Cerebellar nuclear complex (tissue), 1 donor: Measurements from ENCODE around the gene C6orf141.

ENCODE experiments used
- DNase-seq, 2 experiments: peaks; one replicate each; lab custom pipeline; 2025; lab: John Stamatoyannopoulos, UW

C6orf141 gene

GRCh38 chr6:49539102-49539501 is 11.4 kb upstream of the C6orf141 start:
- no peak for DNase-seq

DNA sequence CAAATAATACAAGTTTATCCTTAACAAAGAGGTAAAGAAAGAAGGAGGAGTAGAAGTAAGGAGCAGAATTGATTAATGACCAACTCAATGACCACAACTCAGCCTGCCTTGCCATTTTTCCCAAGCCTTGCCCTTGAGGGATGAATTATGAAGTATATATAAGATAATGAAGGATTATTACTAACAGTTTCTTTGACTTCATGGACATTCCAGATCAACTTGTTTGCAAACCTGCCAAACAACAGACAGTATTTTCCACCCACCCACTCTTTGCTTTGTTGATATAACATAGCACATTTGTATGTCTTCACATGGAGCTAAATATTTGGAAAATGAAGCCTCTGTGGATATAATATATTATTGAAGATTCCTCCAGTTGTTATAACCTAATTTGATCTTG is 9.9 kb upstream of the C6orf141 start:
- DNase-seq, result no peak

GRCh38 chr6:49541210-49541724 is 9.2 kb upstream of the C6orf141 start:
- DNase-seq, result no peak

GRCh38 chr6:49541936-49542335 is 8.5 kb upstream of the C6orf141 start:
- no peak for DNase-seq

- DNase-seq, result no peak
Measured at GRCh38 chr6:49543087-49543858, 7.2 kb upstream of the C6orf141 start.

DNA sequence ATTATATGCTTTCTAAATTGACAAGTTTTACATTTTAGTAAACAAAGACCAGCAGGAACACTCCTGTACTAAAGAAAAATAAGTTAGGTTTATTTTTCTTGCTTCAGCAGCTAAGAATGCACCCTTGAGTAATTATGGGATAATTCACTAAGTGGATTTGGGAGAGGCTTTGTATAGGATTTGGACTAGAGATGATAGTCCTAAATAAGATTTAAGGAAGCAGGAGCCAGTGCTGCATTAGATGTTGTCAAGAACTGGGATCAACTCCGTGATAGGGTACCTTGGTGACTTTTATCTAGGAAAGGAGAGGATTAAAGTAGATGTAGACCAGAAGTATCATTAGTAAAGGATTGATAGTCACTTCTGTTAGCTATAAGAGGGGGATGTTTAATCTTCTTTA is 4.1 kb upstream of the C6orf141 start:
- no peak for DNase-seq

DNA sequence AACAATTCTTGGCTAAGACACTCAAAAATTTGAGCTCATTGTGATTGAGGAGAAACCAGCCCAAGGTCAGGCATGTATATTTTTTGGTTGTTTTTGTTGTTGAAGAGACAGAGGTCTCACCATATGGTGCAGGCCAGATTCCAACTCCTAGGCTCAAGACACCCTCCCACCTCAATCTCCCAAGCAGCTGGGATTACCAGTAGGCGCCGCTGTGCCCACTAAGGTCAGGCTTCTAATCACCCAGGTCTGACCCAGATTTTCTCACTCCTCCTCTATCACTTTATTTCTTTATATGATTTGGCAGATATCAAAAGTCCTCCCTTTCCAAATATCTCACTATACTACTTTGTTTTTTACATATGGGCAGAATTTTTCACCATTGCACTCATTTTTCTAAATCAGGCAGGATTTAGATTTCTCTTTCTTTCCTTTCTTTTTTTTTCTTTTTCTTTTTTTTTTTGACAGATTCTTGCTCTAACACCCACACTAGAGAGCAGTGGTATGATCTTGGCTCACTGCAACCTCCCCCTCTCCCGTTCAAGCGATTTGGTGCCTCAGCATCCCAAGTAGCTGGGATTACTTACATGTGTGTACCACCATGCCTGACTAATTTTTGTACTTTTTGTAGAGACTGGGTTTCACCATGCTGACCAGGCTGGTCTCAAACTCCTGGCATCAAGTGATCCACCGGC is 1.7 kb upstream of the C6orf141 start:
- DNase-seq, result no peak

DNA sequence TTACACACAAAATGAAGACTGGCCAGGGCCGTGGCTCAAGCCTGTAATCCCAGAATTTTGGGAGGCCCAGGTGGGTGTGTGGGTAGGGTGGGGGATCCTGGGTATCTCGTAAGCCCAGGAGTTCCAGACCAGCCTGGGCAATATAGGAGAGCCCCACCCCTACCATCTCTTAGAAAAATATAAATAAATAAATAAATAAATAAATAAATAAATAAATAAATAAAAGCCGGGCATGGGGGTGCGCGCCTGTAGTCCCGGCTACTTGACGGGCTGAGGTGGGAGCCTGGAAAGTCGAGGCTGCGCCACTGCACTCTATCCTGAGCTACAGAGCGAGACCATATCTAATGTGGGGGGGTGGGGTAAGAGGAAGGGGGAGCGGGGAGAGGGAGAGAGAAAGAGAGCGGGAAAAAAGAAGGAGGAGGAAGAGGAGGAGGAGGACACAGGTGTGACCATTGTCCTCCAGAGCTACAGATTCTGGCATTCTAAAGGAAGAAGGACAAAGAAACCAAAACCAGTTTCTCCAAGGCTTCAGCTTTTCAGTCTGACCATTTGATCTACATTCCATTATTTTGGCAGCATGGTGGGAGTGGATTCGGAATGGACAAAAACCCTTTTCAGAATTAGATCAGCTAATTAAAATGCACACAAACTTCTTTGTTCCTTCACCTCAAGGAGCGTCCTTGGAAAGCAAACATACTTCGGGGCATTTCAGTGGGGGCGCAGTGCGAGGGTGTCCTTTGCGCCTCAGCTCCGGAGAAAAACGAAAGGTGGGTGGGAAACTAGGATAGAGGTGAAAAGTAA is 577 bp upstream of the C6orf141 start:
- no peak for DNase-seq

DNA sequence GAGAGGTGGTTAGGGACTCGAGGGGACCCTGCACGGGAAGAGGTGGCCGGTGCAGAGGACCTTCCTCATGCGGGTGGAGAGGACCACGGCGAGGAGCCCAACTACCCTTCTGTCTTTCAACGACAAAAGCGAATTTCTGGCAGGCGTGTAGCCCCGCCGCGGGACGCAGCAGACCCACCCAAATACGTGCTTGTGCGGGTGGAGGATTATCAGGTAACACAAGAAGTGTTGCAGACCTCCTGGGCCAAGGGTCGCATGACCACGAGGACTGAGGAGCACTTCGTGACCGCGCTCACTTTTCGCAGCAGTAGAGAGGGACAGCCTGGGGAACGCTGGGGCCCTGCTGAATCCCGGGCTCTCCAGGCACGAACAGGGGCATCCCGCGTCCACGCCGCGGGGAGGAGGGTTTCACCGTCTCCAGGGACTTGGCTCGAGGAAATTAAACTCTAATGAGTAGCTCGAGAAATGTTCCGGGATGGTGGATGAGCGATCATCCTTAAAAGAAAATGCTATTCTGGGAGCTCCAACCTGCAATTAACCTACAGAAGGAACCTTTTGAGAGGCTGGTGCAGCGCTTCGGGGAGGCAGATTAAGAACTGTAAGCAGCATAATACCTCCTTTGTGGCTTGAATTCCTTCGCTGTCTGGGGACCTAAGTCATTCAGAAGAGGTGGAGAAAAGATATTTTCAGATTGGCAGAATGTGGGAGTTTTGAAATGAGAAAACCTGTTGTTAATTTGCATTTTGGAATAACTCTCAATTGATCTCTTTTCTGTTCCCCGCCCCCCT is 804 bp downstream of the C6orf141 start:
- no peak for DNase-seq

- DNase-seq, result no peak
Measured at GRCh38 chr6:49551866-49552129, 1.3 kb downstream of the C6orf141 start.

DNA sequence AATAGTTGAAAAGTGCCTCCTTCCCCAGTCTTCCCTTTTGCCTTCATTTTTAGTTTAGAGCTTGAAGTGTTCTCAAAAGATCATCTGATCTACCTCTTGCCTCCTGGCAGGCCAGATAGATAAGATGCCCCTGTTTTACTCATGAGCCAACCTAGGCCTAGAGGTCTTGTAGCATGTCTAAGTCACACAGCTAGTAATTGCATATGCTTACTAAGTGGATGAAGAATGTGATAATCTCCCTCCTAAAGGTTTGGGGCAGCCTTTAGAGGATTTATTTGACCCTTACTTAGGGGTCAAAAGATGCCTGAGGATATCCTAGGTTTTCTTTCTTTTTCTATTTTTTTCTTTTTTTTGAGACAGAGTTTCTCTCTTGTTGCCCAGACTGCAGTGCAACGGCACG is 2.1 kb downstream of the C6orf141 start:
- no peak for DNase-seq

DNA sequence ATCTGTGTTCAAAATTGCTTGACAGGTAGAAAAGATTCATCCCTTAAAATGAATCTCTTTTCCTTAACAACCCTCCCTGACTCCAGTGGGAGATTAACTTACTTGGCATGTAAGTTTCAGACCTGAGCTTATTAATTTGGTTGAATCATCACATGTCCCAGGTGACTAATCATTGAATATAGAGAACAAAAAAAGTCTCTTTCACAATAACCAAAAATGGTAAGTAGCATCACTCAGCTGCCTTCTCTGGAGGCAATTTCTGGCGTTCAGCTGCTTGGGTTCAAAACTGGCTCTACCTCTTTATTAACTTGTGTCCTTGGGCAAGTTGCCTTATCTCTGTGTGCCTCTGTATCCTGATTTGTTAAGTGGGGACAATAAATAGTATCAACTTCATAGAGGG is 2.9 kb downstream of the C6orf141 start:
- no peak for DNase-seq

GRCh38 chr6:49555951-49556350 is 5.5 kb downstream of the C6orf141 start:
- no peak for DNase-seq

DNA sequence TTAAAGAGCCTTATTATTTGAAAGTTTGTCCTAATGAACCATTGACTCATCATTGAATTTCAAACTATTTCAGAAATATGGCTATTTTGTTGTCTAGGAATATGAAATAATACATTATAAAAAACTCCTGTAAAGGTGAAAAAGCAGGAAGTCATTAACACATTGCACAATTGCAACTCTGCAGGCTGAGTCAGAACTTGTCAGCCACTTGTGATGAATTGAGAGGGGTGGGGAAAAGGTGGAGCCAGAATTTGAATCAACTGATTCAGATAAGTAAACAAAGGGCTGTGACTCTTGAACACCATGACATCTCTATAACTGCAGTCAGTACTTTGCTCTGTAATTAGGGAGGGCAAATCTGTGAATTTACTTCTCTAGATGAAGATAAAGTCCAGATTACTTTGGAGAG is 6.0 kb downstream of the C6orf141 start:
- no peak for DNase-seq

GRCh38 chr6:49557177-49557576 is 6.7 kb downstream of the C6orf141 start:
- no peak for DNase-seq

- DNase-seq, result no peak
Measured at GRCh38 chr6:49558238-49558637, 7.8 kb downstream of the C6orf141 start.

DNA sequence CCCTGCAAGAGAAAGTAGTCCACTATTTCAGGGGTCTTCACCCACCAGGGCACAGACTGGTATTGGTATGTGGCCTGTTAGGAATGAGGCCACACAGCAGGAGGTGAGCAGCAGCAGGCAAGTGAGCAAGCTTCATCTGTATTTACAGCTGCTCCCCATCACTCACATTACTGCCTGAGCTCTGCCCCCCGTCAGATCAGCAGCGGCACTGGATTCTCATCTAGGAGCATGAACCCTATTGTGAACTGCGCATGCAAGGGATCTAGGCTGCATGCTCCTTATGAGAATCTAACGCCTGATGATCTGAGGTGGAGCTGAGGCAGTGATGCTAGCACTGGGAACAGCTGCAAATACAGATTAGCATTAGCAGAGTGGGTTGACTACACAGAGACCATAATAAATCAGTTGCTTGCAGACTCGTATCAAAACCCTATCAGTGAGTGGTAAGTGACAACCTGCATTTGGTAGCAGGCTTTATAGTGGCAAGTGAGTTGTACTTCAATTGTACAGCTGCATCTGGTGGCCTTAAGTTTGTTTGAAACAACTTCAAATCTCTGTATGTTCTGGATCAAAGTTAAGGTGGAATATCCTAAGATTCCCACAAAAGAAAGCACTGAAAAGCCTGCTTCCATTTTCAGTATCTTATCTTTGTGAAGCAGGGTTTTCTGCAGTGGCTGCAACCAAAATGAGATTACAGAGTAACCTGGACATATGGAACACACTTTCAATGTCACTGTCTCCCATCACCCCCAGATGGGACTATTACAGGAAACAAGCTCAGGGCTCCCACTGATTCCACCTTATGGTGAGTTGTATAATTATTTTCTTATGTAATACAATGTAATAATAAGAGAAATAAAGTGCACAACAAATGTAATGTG is 12.8 kb downstream of the C6orf141 start:
- no peak for DNase-seq

DNA sequence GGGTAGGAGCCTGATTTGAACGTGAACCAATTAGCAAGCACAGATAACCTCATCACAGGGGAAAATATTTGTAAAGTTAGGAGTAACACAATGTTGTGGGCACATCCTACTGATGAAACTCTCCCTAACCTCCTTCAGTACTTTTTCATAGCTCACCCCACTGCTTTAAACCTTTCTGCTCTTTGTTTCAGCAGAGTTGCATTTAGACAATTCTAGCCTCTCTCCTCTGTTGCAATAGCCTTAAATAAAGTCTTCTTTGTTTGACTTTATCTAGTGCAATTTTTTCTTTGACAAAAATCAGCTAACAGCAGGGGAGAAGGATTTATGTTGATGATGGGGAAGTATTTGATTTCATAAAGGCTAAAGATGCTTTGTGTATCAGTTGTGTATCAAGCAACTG is 14.1 kb downstream of the C6orf141 start:
- DNase-seq, result no peak

- no peak for DNase-seq
Measured at GRCh38 chr6:49565261-49565660, 14.8 kb downstream of the C6orf141 start.

GRCh38 chr6:49565855-49566254 is 15.4 kb downstream of the C6orf141 start:
- DNase-seq, result no peak

GRCh38 chr6:49570474-49571079 is 20.1 kb downstream of the C6orf141 start:
- DNase-seq, result no peak
